HepG2 (cell line): ENCODE results near the gene CEP78. TPM values are rescaled to one million over a fixed set of nuclear protein-coding genes. Genes with fewer than 3 reads are reported as not detected.
A peak's percentile ranks its signal among the peaks of the same experiment; 100 is the strongest.

Experiments used
- ATF7 ChIP-seq, 2 experiments: fragments of 450-650 bp in 1 of 2; sonication (generic) in 1 of 2; formaldehyde crosslinking in 1 of 2; IDR thresholded peaks; 2 replicates each; pipeline versions ENCODE4 v1.4.0 to v1.6.1; 2016 to 2020; ENCODE audit warnings: antibody characterized with exemption in 1 of 2, mild to moderate bottlenecking in 1 of 2, missing genetic modification reagents in 1 of 2
- CAMTA2 ChIP-seq: sonication (generic); formaldehyde crosslinking; IDR thresholded peaks from 2 replicates; pipeline ENCODE4 v1.4.0; 2020; ENCODE audit warnings: mild to moderate bottlenecking, missing genetic modification reagents, borderline replicate concordance
- EEA1 ChIP-seq: sonication (generic); formaldehyde crosslinking; IDR thresholded peaks from 2 replicates; pipeline ENCODE4 v1.5.1; 2020; ENCODE audit warnings: mild to moderate bottlenecking, missing genetic modification reagents, borderline replicate concordance
- EED ChIP-seq: sonication (generic); formaldehyde crosslinking; IDR thresholded peaks from 2 replicates; pipeline ENCODE4 v1.5.0; 2020; ENCODE audit warnings: mild to moderate bottlenecking, missing genetic modification reagents
- ELK4 ChIP-seq: sonication (generic); formaldehyde crosslinking; IDR thresholded peaks from 2 replicates; pipeline ENCODE4 v1.9.0; 2021; ENCODE audit warnings: missing genetic modification reagents, borderline replicate concordance
- GMEB1 ChIP-seq: sonication (generic); formaldehyde crosslinking; IDR thresholded peaks from 2 replicates; pipeline ENCODE4 v1.5.1; 2020; ENCODE audit warnings: missing genetic modification reagents, mild to moderate bottlenecking, borderline replicate concordance
- HCFC1 ChIP-seq: fragments of 150-350 bp; IDR thresholded peaks from 2 replicates; pipeline ENCODE4 v1.6.1; 2014; ENCODE audit warnings: low read depth, low read length
- IKZF1 ChIP-seq: fragments of 450-650 bp; IDR thresholded peaks from 2 replicates; pipeline ENCODE4 v1.7.1; 2016
- MXD4 ChIP-seq: IDR thresholded peaks from 2 replicates; pipeline ENCODE4 v1.6.1; 2016; ENCODE audit warnings: mild to moderate bottlenecking, missing biosample characterization, missing genetic modification reagents
- PCBP1 ChIP-seq: fragments of 200-400 bp; formaldehyde crosslinking; IDR thresholded peaks from 2 replicates; pipeline ENCODE4 v1.6.1; 2017; ENCODE audit warnings: mild to moderate bottlenecking, low read depth, low read length, borderline replicate concordance
- PLRG1 ChIP-seq: fragments of 450-650 bp; conservative IDR thresholded peaks from 2 replicates; pipeline ENCODE4 v1.6.1; 2016
- SIN3A ChIP-seq: IDR thresholded peaks from 2 replicates; pipeline ENCODE4 v1.6.1; 2011; ENCODE audit warnings: low read depth, mild to moderate bottlenecking, control low read depth, low read length, borderline replicate concordance
- SOX6 ChIP-seq, 2 experiments: fragments of 450-650 bp in 1 of 2; sonication (generic) in 1 of 2; formaldehyde crosslinking in 1 of 2; IDR thresholded peaks; 2 replicates each; pipeline versions ENCODE4 v1.4.0 to v1.6.1; 2017 to 2020; ENCODE audit warnings: antibody characterized with exemption in 1 of 2, mild to moderate bottlenecking in 1 of 2, missing genetic modification reagents in 1 of 2
- U2AF2 ChIP-seq: fragments of 200-400 bp; formaldehyde crosslinking; IDR thresholded peaks from 2 replicates; pipeline ENCODE4 v1.6.1; 2017; ENCODE audit warnings: low read depth, mild to moderate bottlenecking, low read length
- ZGPAT ChIP-seq: IDR thresholded peaks from 2 replicates; pipeline ENCODE4 v1.6.1; 2016; ENCODE audit warnings: mild to moderate bottlenecking
- ZIK1 ChIP-seq: sonication (generic); formaldehyde crosslinking; IDR thresholded peaks from 2 replicates; pipeline ENCODE4 v1.5.0; 2020; ENCODE audit warnings: mild to moderate bottlenecking, low read depth, missing genetic modification reagents, borderline replicate concordance
- ZKSCAN5 ChIP-seq: sonication (generic); formaldehyde crosslinking; IDR thresholded peaks from 2 replicates; pipeline ENCODE4 v1.5.1; 2020; ENCODE audit warnings: mild to moderate bottlenecking, missing genetic modification reagents
- ZNF17 ChIP-seq: sonication (generic); formaldehyde crosslinking; IDR thresholded peaks from 2 replicates; pipeline ENCODE4 v1.5.0; 2020; ENCODE audit warnings: mild to moderate bottlenecking, missing genetic modification reagents
- ZNF546 ChIP-seq: sonication (generic); formaldehyde crosslinking; conservative IDR thresholded peaks from 2 replicates; pipeline ENCODE4 v1.8.1; 2023; ENCODE audit warnings: mild to moderate bottlenecking, missing genetic modification reagents
- ZNF724P ChIP-seq: sonication (generic); formaldehyde crosslinking; IDR thresholded peaks from 2 replicates; pipeline ENCODE4 v1.8.0; 2022; ENCODE audit warnings: missing genetic modification reagents, borderline replicate concordance
- ZNF850 ChIP-seq: sonication (generic); formaldehyde crosslinking; conservative IDR thresholded peaks from 2 replicates; pipeline ENCODE4 v1.9.0; 2021; ENCODE audit warnings: mild to moderate bottlenecking, missing genetic modification reagents
- ZZZ3 ChIP-seq: sonication (generic); formaldehyde crosslinking; IDR thresholded peaks from 2 replicates; pipeline ENCODE4 v1.4.0; 2020; ENCODE audit warnings: missing genetic modification reagents, mild to moderate bottlenecking, borderline replicate concordance
- polyA plus RNA-seq, 8 experiments: library from polyadenylated mRNA; depleted of rRNA in 3 of 8; stranded (reverse) in 7 of 8; unstranded in 1 of 8; fragments of >200 nt; fragmentation: Illumina TruSeq in 4 of 8; extraction: Trizol in 4 of 8; gene quantifications; 2 replicates each; pipeline versions ENCODE4 v1.2.1 to v1.2.3, GENCODE V29; 2011 to 2016; ENCODE audit warnings: low read depth in 4 of 8, missing spikeins in 1 of 8, mixed read lengths in 1 of 8; ENCODE audit not compliant: insufficient read depth in 1 of 8
- total RNA-seq, 5 experiments: library from RNA; depleted of rRNA; stranded (reverse); fragments of >200 nt; fragmentation: Illumina TruSeq; extraction: Trizol; gene quantifications; 2 replicates each; pipeline ENCODE4 v1.2.3, GENCODE V29; 2016; ENCODE audit warnings: low read depth in 1 of 5

The CEP78 gene
- total and polyA plus RNA-seq, 2 of the 13 experiments (the other 11 are each of a cell fraction or from before 2014, with no cell fraction given) = 5.1 to 30.8 TPM

- peak; percentile 82; the same call in 1 of the 2 replicates for TF ChIP-seq CAMTA2 (CRISPR knock-in tag)
- no peak for TF ChIP-seq HCFC1
- TF ChIP-seq SOX6 (IDR thresholded peaks at IDR 0.05) = no peak
- TF ChIP-seq SOX6 (CRISPR knock-in tag; IDR thresholded peaks at IDR 0.05) = peak; percentile 79
- TF ChIP-seq ELK4 (CRISPR knock-in tag) = no peak
- no peak; the same call in 1 of the 2 replicates for TF ChIP-seq ZIK1 (CRISPR knock-in tag)
- no peak for TF ChIP-seq PCBP1
- TF ChIP-seq EED (CRISPR knock-in tag) = no peak
- no peak for TF ChIP-seq ATF7 (IDR thresholded peaks at IDR 0.05)
- no peak for TF ChIP-seq ATF7 (CRISPR knock-in tag; IDR thresholded peaks at IDR 0.05)
- TF ChIP-seq ZNF724P (CRISPR knock-in tag) = no peak
- TF ChIP-seq EEA1 (CRISPR knock-in tag) = no peak
- TF ChIP-seq ZNF850 (CRISPR knock-in tag) = no peak
- TF ChIP-seq MXD4 = peak; percentile 68
- no peak for TF ChIP-seq ZNF17 (CRISPR knock-in tag)
- no peak for TF ChIP-seq U2AF2
- no peak for TF ChIP-seq ZKSCAN5 (CRISPR knock-in tag)
- TF ChIP-seq GMEB1 (CRISPR knock-in tag) = peak; percentile 100
- no peak for TF ChIP-seq PLRG1
- TF ChIP-seq ZNF546 (CRISPR knock-in tag) = peak; percentile 79
- TF ChIP-seq ZGPAT = peak; percentile 71; the same call in 1 of the 2 replicates
- peak; percentile 63; the same call in 1 of the 2 replicates for TF ChIP-seq SIN3A
- TF ChIP-seq IKZF1 = no peak
- peak; percentile 76; the same call in 1 of the 2 replicates for TF ChIP-seq ZZZ3 (CRISPR knock-in tag)
Measured at GRCh38 chr9:78235762-78236550, at the start of gene CEP78 (continued).
